Measurements from ENCODE around the gene DNAJC12.
"Not testable (repeated sequence)": the region's sequence is repeated elsewhere in the genome, so short reads cannot be mapped to it uniquely, and the experiment has no call there.

DNAJC12 gene

DNA sequence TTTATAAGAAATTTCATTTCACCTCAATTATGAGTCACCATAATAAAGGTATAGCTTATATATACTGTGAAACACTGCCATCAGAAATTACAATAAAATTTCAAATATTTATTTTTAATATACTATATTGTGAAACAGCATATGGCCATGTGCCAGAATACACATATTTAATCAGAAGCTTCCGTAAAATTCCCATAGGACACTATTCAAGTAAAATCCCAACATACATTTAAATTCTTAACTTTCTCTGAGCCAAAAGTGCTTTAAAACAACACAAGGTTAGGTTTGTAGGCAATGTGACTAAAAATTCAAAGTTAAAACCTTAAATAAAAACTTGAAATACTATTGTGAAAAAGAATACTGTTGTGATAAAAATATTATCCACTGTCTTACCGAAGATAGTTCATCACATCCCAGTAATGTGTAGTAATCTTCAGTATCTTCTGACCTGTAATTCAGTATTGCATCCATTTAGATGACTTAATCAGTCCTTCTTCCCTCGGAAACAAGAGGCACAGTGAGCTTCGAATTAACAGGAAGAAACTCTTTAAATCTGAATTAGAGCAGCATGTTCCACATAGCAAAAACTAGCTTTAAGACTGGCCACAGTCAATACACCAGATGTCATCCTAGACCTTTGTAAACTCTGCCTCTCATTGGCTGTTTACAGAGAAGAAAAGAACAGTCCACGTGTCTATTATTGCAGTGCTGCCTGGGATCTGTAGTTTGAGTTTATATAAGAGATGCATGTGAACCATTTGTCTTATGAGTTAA lies at the start of gene DNAJC12:
Gene DNAJC12 (minus strand): TSS at position 648 of the 774 bp plus-strand sequence. CDS start 177 bp downstream, at position 471.
- peak; percentile 61 for DNase-seq

DNA sequence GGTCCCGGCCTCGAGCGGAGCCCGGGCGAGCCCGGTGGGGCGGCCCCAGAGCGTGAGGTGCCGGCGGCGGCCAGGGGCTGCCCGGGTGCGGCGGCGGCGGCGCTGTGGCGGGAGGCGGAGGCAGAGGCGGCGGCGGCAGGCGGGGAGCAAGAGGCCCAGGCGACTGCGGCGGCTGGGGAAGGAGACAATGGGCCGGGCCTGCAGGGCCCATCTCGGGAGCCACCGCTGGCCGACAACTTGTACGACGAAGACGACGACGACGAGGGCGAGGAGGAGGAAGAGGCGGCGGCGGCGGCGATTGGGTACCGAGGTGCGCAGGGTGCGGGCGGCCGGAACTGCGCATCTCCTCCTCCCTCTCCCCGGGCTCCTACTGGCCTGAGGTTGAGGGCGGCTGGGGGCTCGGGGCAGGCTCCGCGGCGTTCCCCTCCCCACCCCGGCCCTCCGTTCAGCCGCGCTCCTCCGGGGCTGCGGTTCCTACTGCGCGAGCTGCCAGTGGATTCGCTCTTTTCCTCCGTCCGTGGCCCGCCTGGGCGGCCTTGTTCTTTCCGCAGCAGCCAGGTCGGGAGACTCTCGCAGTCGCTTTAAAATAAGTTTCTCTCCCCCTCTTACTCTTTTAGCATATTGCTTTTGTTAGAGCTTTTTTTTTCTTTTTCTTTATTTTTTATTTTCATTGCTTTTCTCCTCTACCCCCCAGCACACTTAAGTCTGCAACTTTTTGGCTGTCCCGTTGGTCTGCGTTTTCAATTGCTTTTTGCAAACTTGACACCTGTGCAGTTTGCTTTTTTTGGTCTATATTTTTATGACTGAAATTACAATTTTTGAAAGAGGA lies 47.1 kb upstream of the DNAJC12 start:
- peak; percentile 80 for DNase-seq

DNA sequence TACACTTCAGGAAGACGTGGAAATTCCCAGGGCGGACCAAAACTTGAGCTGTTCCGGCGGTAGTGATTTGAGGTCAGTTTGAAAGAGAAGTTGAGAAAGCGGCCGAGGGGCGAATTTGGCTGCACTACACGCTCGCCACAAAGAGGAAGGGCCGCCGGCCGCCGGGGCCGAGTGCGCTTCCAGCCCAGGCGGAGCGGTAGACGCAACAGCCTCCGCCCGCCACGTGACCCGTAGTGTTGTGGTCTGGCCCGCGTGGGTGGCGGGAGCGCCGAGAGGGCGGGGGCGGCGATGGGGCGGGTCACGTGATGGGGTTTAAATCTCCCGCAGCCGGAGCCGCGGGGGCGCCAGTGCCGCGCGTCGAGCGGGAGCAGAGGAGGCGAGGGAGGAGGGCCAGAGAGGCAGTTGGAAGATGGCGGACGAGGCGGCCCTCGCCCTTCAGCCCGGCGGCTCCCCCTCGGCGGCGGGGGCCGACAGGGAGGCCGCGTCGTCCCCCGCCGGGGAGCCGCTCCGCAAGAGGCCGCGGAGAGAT lies 46.4 kb upstream of the DNAJC12 start, which contains the start of gene SIRT1:
Gene SIRT1 (plus strand): TSS at position 344 of the 529 bp plus-strand sequence. CDS start 66 bp downstream, at position 410.
- peak; percentile 94 for DNase-seq

DNA sequence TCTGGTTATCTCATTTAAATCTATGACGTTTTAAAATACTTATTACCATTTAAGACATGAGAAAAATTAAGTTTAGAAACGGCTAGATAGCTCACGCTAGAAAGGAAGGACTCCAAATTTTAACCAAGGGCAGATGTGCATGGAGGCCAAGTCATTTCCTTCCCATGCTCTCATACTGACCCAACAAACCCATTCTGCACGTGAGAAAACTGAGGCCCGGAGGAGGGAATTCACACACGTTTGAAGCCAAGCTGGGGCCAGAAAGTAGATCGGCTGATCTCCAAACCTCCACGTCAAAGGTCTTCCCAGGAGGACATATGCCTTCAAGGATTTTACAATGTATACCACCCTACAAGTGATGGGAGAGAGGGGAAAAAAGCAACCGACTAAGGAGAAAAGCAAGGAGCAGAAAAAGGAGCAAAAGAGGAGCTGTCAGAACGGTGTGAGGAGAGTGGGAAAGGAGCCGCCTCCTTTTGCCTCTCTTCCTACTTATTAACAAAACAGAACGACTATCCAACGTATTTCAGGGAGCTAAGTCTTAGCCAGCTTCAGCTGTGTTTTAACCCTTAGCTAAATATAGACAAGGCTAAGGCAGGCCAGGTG lies 45.8 kb upstream of the DNAJC12 start:
- peak; percentile 4 for DNase-seq

DNA sequence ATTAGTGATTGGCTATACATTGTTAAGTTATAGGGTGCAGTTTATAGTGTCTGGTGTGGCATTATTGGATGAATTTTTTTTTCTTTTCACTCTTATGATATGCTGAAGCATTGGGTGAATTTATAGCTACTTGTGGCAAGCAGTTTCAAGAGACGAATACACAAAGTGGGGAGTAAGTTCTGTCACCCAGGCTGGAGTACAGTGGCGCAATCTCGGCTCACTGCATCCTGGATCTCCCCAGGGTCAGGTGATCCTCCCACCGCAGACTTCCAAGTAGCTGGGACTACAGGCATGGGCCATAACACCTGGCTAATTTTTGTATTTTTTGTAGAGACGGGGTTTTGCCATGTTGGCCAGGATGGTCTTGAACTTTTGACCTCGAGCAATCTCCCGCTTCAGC lies 40.1 kb upstream of the DNAJC12 start:
- no peak for DNase-seq

DNA sequence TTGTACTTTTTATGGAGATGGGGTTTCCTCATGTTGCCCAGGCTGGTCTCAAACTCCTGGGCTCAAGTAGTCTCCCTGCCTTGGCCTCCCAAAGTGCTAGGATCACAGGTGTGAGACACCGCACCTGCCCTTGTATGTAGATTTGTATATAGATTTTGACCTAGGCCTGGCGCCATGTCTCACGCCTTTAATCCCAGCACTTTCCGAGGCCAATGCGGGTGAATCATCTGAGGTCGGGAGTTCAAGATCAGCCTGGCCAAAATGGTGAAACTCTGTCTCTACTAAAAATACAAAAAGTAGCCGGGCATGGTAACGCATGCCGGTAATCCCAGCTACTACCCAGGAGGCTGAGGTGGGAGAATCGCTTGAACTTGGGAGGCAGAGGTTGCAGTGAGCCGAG lies 39.4 kb upstream of the DNAJC12 start:
- not testable (repeated sequence) for DNase-seq

DNA sequence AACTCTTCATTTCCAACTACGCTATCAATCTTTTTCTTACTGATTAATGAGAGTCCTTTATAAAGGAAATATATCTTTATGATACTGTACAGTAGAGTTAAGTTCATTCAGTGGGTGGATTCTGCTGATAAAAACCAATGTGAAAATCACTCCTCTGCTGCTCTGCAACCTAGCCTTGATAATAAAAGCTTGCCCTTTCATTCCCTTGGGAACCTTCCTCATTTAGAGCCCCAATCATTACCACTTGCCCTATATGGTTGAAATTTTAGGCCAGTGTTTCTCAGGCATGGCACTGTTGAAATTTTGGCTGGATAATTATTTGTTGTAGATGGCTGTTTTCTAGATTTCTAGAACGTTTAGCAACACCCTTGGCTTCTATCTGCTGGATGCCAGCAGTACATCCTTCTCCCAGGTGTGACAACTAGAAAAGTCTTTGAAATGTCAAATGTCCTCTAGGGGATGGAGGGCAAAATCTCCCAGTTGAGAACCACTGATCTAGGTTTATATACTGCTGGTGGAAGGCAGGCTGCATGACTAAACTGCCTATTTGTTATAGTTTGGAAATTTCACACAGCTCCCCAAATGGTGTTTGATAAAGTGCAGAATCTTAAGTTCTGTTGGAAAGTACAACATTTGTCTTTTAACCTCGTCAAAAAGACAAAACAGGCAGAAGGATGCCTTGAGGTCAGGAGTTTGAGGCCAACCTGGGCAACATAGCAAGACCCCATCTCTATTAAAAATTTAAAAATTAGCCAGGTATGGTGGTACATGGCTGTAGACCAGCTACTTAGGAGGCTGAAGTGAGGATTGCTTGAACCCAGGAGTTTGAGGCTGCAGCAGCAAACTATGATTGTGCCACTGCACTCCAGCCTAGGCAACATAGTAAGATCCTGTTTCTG lies 37.6 kb upstream of the DNAJC12 start:
- no peak for DNase-seq

DNA sequence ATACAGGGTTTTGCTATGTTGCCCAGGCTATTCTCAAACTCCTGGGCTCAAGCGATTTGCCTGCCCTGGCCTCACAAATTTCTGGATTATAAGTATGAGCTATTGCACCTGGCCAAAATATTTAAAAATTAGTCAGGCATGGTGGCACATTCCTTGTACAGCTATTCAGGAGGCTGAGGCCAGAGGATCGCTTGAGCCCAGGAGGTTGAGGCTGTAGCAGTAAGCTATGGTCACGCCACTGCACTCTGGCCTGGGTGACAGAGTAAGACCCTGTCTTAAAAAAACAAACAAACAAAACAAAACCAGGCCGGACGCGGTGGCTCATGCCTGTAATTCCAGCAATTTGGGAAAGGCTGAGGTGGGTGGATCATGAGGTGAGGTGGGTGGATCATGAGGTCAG lies 32.0 kb upstream of the DNAJC12 start:
- DNase-seq: no peak

DNA sequence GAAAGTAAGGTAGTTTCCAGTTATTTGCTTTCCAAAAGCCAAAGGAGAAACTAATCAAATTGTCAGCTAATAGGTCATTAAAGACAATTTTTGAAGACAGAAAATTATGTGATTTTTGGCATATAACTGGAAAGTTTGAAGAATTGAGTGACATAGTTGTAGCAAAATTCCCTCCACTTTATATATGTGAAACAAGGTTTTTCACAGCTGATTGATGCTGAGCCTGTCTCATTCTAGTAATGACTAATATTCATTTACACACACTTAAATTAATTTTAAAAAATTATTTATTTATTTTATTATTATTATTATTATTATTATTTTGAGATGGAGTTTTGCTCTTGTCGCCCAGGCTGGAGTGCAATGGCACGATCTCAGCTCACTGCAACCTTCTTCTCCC lies 30.1 kb upstream of the DNAJC12 start:
- no peak for DNase-seq

DNA sequence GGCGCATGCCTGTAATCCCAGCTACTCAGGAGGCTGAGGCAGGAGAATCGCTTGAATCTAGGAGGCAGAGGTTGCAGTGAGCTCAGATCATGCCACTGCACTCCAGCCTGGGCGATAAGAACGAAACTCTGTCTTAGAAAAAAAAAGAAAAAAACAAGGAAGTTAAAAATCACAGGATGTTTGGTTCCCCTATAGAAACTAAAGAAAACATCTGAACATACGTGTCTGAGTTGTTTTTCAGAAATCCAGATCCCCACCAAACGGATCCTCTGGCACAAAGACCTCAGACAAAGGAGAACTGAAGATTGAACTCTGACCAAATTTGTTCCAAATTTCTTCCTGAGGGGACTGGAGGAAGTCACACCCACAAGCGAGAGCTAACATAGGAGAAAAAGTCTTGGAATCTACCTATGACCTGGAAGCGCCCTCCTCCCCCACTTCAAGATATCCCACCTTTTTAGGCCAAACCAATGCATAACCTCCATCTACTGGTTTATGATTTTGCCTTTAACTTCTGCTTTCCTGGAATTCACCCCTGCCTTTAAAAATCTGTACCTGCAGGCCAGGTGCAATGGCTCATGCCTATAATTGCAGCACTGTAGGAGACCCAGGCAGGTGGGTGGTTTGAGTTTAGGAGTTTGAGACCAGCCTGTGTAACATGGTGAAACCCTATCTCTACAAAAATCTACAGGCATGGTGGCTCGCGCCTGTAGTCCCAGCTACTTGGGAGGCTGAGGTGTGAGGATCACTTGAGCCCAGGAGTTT lies 26.8 kb upstream of the DNAJC12 start:
- no peak for DNase-seq

DNA sequence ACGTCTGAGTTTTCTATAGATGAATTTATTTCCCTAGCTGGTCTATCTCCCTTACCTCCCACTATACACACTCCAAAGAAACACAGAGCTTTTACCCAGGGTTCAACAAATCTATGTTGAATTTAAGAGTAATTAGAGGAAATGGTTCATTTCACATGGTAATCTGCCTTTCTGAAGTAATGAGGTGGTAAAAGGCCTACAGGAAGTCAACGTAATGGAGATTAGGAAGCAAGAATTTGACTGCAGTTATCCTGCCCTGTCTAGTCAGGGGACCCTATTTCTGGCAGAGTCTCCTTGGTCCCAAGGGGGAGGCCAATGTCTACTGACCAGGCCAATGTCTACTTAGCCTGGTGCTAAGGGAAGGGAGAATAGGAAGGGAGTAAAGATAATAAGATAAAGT lies 25.1 kb upstream of the DNAJC12 start:
- no peak for DNase-seq

DNA sequence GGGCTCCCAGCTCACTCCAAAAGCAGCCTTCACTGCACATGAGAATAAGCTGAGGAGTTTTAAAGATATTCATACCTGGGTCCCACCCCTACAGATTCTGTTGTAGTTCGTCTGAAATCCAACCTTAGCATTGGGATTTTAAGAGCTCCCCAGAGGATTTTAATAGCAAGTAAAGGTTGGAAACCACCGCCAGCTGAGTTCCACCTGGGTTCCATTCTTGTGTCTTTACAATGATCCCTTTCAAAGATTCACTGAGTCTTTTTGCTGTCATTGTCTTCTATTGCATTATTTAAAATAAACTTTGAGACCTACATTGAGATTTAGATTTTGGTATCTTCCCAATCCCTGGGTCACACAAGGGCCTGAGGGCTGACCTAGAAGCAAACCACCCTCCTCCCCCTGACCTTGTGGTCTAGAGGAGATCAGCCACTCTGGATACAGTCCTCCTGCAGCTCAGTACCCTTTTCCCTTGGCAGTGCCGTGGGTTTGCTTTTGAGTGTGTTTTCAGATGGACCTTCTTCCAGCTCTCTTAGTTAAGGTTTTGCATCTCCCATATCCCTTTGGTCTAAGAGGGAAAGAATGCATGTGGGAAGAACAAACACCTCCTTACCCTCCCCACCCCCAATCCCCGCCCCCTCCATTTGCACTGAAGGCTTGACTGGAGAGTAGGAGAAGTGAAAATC lies 23.9 kb upstream of the DNAJC12 start:
- DNase-seq: no peak

DNA sequence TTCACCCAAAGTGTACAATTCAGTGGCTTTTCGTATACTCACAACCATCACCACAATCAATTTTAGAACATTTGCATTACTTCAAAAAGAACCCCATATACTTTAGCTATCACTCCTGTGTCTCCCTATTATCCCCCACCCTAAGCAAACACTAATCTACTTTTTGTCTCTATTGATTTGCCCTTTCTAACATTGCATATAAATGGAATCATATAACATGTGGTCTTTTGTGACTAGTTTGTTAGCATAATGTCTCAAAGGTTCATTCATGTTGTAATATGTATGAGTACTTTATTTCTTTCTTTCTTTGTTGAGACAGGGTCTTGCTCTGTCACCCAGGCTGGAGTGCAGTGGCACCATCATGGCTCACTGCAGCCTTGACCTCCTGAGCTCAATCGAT lies 21.0 kb upstream of the DNAJC12 start:
- no peak for DNase-seq

DNA sequence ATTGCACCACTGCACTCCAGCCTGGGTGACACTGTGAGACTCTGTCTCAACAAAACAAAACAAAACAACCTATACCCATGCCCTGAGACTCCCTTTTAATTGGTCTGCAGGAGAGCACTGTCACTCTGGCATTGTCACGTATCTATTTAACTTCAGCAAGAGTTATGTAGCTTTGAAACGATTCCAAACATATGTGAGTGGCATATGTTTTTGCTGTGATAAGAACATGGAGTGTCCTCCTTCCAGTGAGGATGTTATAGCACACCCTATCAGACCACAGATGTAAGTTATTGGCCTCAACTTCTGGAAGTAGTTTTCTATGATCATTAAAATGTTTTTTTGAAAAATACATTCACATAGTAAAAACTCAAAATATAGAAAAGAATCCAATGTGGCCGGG lies 15.5 kb upstream of the DNAJC12 start:
- DNase-seq: no peak

DNA sequence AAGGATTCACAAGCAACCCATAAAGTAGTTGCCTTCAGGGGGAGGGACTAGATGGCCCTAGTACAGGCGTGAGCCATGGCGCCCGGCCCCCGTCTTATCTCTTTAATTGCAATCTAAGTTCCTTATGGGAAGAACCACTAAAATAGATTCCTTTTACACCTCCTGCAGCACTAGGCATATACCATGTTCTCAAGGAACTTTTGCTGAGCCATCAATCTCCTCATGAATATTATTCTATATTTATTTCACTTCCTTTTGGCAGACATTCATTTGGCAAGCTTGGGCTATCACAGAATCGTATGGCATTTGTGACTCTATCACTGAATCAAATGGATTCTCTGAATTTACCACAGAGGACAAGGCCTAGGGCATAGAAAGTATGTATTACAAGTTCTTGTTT lies 14.8 kb upstream of the DNAJC12 start:
- DNase-seq: no peak

DNA sequence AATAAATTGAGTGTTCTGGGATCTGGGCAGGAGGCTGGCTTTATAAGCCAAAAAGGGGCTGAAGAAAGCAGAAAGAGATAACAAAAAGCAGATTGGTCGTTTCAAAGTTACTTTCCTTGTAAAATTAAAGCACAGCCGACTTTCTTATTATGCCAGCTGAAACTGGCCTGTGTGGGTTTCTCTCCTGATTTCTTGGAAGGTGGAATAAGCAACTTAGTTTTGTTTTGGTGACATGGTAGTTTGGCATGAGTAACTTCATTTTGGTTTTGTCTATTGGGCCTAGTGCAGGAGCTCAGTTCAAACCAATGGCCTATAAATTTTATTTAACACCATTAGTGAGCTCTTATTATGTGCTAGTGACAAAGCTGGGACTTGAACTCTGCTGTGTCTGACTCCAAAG lies 13.2 kb upstream of the DNAJC12 start:
- DNase-seq: no peak

DNA sequence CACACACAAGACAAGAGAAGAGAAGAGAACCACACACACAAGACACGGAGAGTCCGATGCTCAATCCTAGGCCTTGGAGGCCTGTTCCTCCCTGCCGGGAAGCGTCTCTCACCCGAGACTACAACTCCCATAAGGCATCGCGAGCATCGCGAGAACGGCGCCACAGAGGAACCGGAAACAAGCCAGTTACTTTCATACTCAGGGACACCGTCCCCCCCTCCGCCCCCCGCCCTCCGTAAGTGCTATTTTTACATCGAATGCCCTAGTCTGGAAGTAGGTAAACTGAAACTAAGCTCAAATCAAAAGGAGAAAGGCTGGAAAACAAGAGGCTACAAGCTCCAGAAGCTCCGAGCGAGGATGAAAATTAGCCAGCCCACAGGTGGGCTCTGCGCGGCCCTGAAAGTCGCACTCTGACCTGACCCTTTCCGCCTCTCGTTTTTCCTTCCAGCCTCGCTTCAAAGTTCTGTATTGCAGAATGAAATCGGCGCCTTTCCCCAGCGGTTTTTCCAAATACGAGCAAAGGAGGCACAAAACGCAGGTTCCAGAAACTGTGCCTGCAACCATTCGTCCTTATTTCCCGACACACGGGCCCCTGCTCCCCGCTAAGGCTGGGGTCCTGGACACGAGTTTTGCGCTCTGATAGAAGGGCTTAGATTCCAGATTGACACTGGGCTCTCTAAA lies 11.5 kb upstream of the DNAJC12 start:
- peak; percentile 95 for DNase-seq

DNA sequence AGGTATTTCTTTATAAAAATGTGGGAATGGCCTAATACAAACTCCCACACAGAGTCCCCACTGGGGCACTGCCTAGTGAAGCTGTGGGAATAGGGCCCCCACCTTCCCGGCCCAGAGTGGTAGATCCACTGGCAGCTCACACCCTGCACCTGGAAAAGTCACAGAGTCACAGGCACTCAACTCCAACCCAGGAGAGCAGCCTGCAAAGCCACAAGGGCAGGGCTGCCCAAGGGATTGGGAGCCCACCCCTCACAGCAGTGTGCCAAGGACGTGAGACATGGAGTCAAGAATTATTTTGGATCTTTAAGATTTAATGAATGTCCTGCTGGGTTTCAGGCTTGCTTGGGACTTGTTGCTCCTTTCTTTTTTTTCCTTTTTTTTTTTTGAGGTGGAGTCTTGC lies 5.3 kb upstream of the DNAJC12 start:
- DNase-seq: no peak

DNA sequence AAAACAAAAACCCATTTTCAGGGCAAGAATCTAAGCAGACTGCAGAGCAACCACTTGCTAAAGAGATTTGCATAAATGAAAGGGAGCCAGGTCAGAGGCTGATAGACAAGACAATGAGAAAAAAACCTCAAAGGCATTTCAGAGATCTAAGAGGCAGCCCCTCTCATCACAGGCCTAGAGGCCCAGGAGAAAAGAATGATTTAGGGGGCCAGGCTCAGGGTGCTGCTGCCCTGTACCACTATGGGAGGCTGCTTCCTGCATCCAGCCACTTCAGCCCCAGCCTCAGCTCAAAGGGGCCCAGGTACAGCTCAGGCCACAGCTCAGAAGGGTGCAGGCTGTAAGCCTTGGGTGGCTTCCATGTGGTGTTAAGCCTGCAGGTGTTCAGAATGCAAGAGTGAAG lies 3.7 kb upstream of the DNAJC12 start:
- no peak for DNase-seq

DNA sequence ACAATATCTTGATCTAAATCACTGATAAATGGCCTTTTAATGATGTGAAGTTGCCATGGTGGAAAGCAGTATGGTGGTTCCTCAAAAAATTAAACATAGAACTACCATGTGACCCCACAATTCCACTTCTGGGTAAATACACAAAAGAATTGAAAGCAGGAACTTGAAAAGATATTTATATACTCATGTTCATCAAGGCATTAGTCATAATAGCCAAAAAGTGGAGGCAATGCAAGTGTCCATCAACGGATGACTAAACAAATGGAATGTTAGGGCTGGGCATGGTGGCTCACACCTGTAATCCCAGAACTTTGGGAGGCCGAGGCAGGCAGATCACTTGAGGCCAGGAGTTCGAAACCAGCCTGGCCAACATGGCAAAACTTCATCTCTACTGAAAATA lies 2.0 kb upstream of the DNAJC12 start:
- no peak for DNase-seq
